Spinal cord (tissue), 10 donors: ENCODE results near the gene CFAP74. TPM values are rescaled to one million over a fixed set of nuclear protein-coding genes. Genes with fewer than 3 reads are reported as not detected.

Experiments
- DNase-seq, 6 donors: peaks; one replicate each; pipeline versions ENCODE4 v3.0.0 to v3.0.0-alpha.2; 2013 to 2015; ENCODE audit warnings: low spot score in 6 of 6, low read depth in 4 of 6
- H3K27ac ChIP-seq: one replicate; pipeline ENCODE4 v1.5.1; 2013; ENCODE audit warnings: low read depth, low read length, control low read depth
- H3K27me3 ChIP-seq: one replicate; pipeline ENCODE4 v1.6.1; 2013; ENCODE audit warnings: low read length; ENCODE audit not compliant: control insufficient read depth, insufficient read depth
- H3K36me3 ChIP-seq: one replicate; pipeline ENCODE4 v1.6.1; 2013; ENCODE audit warnings: low read length; ENCODE audit not compliant: control insufficient read depth, insufficient read depth
- H3K4me1 ChIP-seq: one replicate; pipeline ENCODE4 v1.6.1; 2013; ENCODE audit warnings: low read length; ENCODE audit not compliant: control insufficient read depth, insufficient read depth
- H3K4me3 ChIP-seq: one replicate; pipeline ENCODE4 v1.5.1; 2013; ENCODE audit warnings: low read depth, low read length, control low read depth
- H3K9me3 ChIP-seq: one replicate; pipeline ENCODE4 v1.6.1; 2013; ENCODE audit warnings: low read length; ENCODE audit not compliant: control insufficient read depth, insufficient read depth
- WGBS: methylation state at CpG from one replicate; pipeline ENCODE4 v1.1.5; 2013; ENCODE audit warnings: missing lambda C conversion rate; ENCODE audit not compliant: insufficient coverage; 5-methylcytosine and 5-hydroxymethylcytosine counted together
- polyA plus RNA-seq, 2 donors: library from polyadenylated mRNA; unstranded; fragments of 120-200 nt; gene quantifications; one replicate each; pipeline ENCODE4 v1.2.1, GENCODE V29; 2013; ENCODE audit not compliant: insufficient read length in 2 of 2
- total RNA-seq, 2 donors: library from RNA; depleted of rRNA in 1 of 2; stranded (reverse); fragments of 120-200 nt in 1 of 2; fragments of >200 nt in 1 of 2; gene quantifications; one replicate each; pipeline versions ENCODE4 v1.2.3 to v1.2.4, GENCODE V29; 2013 to 2014
- donor health status: healthy.

CFAP74 gene
- total and polyA plus RNA-seq, 4 donors: 0.59 to 5.6 (median 4.6) TPM

GRCh38 chr1:1956586-1957532 lies 46.7 kb downstream of the CFAP74 start:
- peaks cover 8% of the 10 kb centered on the region for H3K4me1 ChIP-seq
- WGBS: 94% methylated on average over 38 of the region's 38 CpGs
- no peak overlapping the region for H3K27ac ChIP-seq
- no peak for DNase-seq
- no peak overlapping the region for H3K4me3 ChIP-seq
- H3K9me3 ChIP-seq: no peaks in the 10 kb centered on the region
- H3K27me3 ChIP-seq: peaks cover 15% of the 10 kb centered on the region
- H3K36me3 ChIP-seq: peaks cover 12% of the 10 kb centered on the region

- Histone ChIP-seq H3K36me3 (peaks cover 12% of the 10 kb centered on the region), H3K27ac (no peak overlapping the region), H3K9me3 (no peaks in the 10 kb centered on the region), H3K4me1 (peaks cover 8% of the 10 kb centered on the region), H3K4me3 (no peak overlapping the region), H3K27me3 (peaks cover 13% of the 10 kb centered on the region)
- DNase-seq: no peak
- 89% methylated on average over 7 of the region's 7 CpGs for WGBS
Measured at GRCh38 chr1:1956101-1956500, 47.5 kb downstream of the CFAP74 start.

GRCh38 chr1:1955621-1956094 lies 47.9 kb downstream of the CFAP74 start:
- Histone ChIP-seq H3K9me3 (no peaks in the 10 kb centered on the region), H3K36me3 (peaks cover 12% of the 10 kb centered on the region), H3K27ac (no peak overlapping the region), H3K4me1 (peaks cover 8% of the 10 kb centered on the region), H3K4me3 (no peak overlapping the region), H3K27me3 (peaks cover 9% of the 10 kb centered on the region)
- DNase-seq: peak in 1 of 6 donors; percentile 6
- WGBS: 83% methylated on average over 11 of the region's 14 CpGs

- no peak for DNase-seq
- Histone ChIP-seq H3K9me3 (no peaks in the 10 kb centered on the region), H3K4me1 (peaks cover 4% of the 10 kb centered on the region), H3K27me3 (peaks cover 4% of the 10 kb centered on the region), H3K27ac (no peak overlapping the region), H3K4me3 (no peak overlapping the region), H3K36me3 (peaks cover 12% of the 10 kb centered on the region)
- 93% methylated on average over 46 of the region's 46 CpGs for WGBS
Measured at GRCh38 chr1:1954831-1955441, 48.6 kb downstream of the CFAP74 start.

GRCh38 chr1:1954015-1954414 lies 49.6 kb downstream of the CFAP74 start:
- H3K27ac ChIP-seq: no peak overlapping the region
- H3K36me3 ChIP-seq: peaks cover 12% of the 10 kb centered on the region
- WGBS: 85% methylated on average over 7 of the region's 9 CpGs
- H3K4me1 ChIP-seq: no peaks in the 10 kb centered on the region
- no peaks in the 10 kb centered on the region for H3K27me3 ChIP-seq
- H3K4me3 ChIP-seq: no peak overlapping the region
- no peak for DNase-seq
- H3K9me3 ChIP-seq: no peaks in the 10 kb centered on the region

GRCh38 chr1:1950940-1951339 lies 52.6 kb downstream of the CFAP74 start:
- DNase-seq: no peak
- no peaks in the 10 kb centered on the region for H3K36me3 ChIP-seq
- peaks cover 12% of the 10 kb centered on the region for H3K4me1 ChIP-seq
- 17% methylated on average over 1 of the region's 5 CpGs for WGBS
- no peak overlapping the region for H3K27ac ChIP-seq
- H3K27me3 ChIP-seq: no peaks in the 10 kb centered on the region
- no peak overlapping the region for H3K4me3 ChIP-seq
- H3K9me3 ChIP-seq: no peaks in the 10 kb centered on the region

GRCh38 chr1:1948783-1949182 lies 54.8 kb downstream of the CFAP74 start:
- H3K36me3 ChIP-seq: no peaks in the 10 kb centered on the region
- DNase-seq: no peak
- no peaks in the 10 kb centered on the region for H3K27me3 ChIP-seq
- no peaks in the 10 kb centered on the region for H3K9me3 ChIP-seq
- H3K4me3 ChIP-seq: no peak overlapping the region
- WGBS: no CpG with 5 or more reads among the region's 1 CpG
- peaks cover 18% of the 10 kb centered on the region for H3K4me1 ChIP-seq
- no peak overlapping the region for H3K27ac ChIP-seq

GRCh38 chr1:1947493-1947892 lies 56.1 kb downstream of the CFAP74 start:
- no peaks in the 10 kb centered on the region for H3K9me3 ChIP-seq
- peaks cover under 1% of the 10 kb centered on the region for H3K36me3 ChIP-seq
- H3K4me3 ChIP-seq: no peak overlapping the region
- no peak for DNase-seq
- WGBS: 72% methylated on average over 14 of the region's 14 CpGs
- H3K27me3 ChIP-seq: no peaks in the 10 kb centered on the region
- no peak overlapping the region for H3K27ac ChIP-seq
- peaks cover 18% of the 10 kb centered on the region for H3K4me1 ChIP-seq

GRCh38 chr1:1946540-1946939 lies 57.0 kb downstream of the CFAP74 start:
- 57% methylated on average over 9 of the region's 11 CpGs for WGBS
- no peaks in the 10 kb centered on the region for H3K9me3 ChIP-seq
- H3K36me3 ChIP-seq: peaks cover 3% of the 10 kb centered on the region
- DNase-seq: peak in 1 of 6 donors; percentile 23
- H3K27ac ChIP-seq: no peak overlapping the region
- peaks cover 18% of the 10 kb centered on the region for H3K4me1 ChIP-seq
- H3K27me3 ChIP-seq: no peaks in the 10 kb centered on the region
- no peak overlapping the region for H3K4me3 ChIP-seq
